ENCODE results near the gene LIPJ. TPM values are rescaled to one million over a fixed set of nuclear protein-coding genes. Genes with fewer than 3 reads are reported as not detected.
A peak's percentile ranks its signal among the peaks of the same experiment; 100 is the strongest.

Gene LIPJ
- total RNA-seq, 1 experiment from 2014 or later = not detected

DNA sequence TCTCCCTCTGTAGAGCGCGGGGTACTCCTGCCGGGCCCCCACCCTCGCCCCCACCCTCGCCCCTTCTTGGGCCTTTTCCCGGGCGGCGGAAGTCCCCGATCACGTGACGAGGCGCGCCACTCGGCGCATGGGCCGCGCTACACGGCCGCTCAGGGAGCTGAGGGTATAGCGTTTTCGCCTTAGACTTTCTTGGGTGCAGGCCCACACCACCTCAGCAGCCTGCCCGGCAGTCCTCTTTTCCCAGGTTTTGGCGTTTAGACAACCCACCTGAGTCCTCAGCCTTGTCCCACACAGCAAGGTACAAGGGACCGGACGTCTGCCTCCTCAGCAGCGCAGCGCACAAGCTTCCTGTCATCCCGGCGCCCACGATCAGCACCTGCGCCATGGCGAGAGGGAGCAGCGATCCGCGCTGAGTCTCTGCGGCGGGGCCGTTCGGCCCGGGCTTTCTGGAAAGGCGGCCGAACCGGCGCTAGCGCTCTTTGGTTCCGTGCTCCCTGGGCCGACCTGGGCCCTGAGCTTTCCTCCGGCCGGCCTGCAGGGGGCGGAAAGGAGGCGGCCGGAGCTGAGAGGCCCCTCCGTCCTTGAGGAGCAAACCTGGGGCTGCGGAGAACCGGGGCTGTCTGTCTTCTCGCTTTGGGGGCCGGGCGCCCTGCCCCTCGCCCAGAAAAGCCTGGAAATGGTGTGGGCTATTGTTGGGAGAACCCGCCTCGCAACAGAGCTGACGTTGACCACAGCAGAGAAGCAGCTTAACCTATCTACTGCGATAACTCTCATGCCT is 3.6 kb upstream of the LIPJ start, which contains the start of gene RNLS:
TSS of gene RNLS (minus strand) at position 513 of the 778 bp plus-strand sequence.
- peak; percentile 30 for DNase-seq (ENCODE audit: low read depth, low spot score)
- in situ Hi-C loops (cut with HindIII; ENCODE audit: low pct_unique_long_range_greater_than_20kb, low sequenced_read_pairs) = no loop called here

GRCh38 chr10:88583584-88583957 is 3.0 kb upstream of the LIPJ start:
- in situ Hi-C loops (cut with HindIII; ENCODE audit: low pct_unique_long_range_greater_than_20kb, low sequenced_read_pairs) = no loop called here
- DNase-seq (ENCODE audit: low read depth, low spot score) = no peak

DNA sequence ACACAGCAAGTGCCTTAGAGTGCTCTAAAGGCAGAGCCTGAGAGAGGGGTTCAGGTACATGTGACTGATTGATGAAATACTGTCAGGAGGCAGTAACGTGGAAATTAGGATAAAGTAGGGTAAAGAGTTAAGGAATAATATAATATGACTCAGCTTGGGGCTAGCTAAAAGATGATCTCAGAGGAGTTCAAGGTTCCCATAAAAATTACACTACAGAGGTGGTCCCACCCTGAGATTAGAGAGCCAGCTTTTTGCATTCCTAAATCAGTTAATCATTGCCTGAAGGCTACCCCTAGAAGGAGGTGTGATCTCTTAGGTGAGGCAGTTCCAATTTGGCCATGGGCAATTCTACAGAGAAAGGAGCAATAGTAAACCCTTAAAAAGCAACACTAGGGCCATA is 5.8 kb downstream of the LIPJ start:
- DNase-seq (ENCODE audit: low read depth, low spot score) = no peak
- in situ Hi-C loops (cut with HindIII; ENCODE audit: low pct_unique_long_range_greater_than_20kb, low sequenced_read_pairs) = no loop called here

DNA sequence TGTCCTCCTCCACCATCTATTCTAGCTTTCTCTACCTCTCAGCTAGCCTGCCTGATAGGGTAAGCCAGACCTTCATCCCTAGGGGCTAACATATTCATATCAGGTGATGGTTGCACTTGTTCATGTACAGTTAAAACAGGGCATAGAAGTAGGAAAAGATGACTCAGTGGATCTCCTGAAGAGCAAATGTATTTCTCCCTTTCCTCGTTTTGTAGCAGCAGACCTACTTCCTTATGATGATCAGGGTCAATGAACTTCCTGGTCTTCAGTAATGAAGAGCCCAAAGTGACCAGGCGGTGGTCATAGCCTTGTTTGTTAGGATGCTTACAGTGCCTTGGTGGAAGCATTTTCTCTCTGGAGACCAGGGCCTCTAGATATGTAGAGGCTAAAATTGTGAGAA is 6.3 kb downstream of the LIPJ start:
- DNase-seq (ENCODE audit: low read depth, low spot score) = no peak
- in situ Hi-C loops (cut with HindIII; ENCODE audit: low pct_unique_long_range_greater_than_20kb, low sequenced_read_pairs) = no loop called here

DNA sequence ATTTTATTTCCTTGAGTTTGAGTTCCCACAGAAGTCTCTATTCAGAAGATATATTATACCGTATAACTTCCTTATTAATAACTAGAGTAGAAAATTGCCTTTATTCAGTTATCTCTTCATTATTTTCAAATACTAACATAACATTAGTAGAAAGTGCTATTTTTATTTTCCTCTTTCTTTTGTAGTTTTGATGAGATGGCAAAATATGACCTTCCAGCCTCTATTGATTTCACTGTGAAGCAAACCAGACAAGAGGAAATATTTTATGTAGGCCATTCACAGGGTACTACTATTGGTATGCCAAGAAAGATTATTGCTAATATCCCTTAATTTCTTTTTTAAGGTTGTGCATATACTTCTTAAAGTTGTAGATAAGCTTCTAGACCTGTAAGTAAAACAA is 7.9 kb downstream of the LIPJ start:
- in situ Hi-C loops (cut with HindIII; ENCODE audit: low pct_unique_long_range_greater_than_20kb, low sequenced_read_pairs) = no loop called here
- no peak for DNase-seq (ENCODE audit: low read depth, low spot score)

GRCh38 chr10:88598055-88598454 is 11.5 kb downstream of the LIPJ start:
- in situ Hi-C loops (cut with HindIII; ENCODE audit: low pct_unique_long_range_greater_than_20kb, low sequenced_read_pairs) = no loop called here
- no peak for DNase-seq (ENCODE audit: low read depth, low spot score)

DNA sequence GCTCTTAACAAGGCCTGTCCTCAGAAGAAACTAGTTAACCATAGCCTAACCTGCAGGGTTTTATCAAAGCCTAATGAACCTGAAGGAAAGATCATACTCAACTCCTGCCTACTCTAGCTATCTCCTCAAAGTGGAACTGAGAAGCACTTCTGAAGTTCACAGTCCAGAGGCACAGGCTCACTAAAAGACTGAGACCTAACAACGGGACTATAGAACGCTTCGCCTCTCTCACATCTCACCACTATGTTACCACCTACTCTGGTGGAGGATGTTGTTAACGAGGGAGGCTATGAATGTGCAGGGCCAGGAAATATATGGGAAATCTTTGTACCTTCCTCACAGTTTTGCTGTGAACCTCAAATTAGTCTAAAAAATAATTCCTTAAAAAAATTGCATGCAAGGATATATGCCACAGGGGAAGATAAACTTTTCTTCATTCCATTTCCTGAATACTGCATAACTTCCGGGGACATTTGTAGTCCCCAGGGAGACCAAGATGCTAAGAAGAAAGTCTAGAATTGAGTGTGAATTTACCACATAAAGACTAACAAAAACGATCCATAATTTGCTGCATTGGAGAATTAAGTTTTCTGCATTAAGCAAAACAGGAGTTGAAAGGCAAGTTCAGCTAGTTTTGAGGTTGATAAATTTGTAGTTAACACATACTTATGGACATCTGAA is 21.6 kb downstream of the LIPJ start:
- no peak for DNase-seq (ENCODE audit: low read depth, low spot score)
- in situ Hi-C loops (cut with HindIII; ENCODE audit: low pct_unique_long_range_greater_than_20kb, low sequenced_read_pairs) = no loop called here

DNA sequence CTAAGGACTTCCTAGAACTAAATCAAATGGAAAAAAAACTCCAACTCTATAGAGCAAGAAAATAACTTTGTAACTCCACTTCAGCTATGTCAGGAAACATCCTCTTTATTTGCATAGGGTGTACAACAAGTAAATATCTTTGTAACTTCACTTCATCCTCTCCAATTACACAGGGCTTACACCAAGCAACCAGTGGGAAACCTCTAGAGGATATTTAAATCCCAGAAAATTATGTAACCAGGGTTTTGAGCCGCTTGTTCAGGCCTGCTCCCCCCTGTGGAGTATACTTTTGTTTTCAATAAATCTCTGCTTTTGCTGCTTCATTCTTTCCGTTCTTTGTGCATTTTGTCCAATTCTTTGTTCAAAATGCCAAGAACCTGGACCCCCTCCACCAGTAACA is 22.2 kb downstream of the LIPJ start:
- DNase-seq (ENCODE audit: low read depth, low spot score) = no peak
- in situ Hi-C loops (cut with HindIII; ENCODE audit: low pct_unique_long_range_greater_than_20kb, low sequenced_read_pairs) = no loop called here

GRCh38 chr10:88616250-88616977 is 29.9 kb downstream of the LIPJ start:
- in situ Hi-C loops (cut with HindIII; ENCODE audit: low pct_unique_long_range_greater_than_20kb, low sequenced_read_pairs) = no loop called here
- DNase-seq (ENCODE audit: low read depth, low spot score) = no peak

- in situ Hi-C loops (cut with HindIII; ENCODE audit: low pct_unique_long_range_greater_than_20kb, low sequenced_read_pairs) = no loop called here
- no peak for DNase-seq (ENCODE audit: low read depth, low spot score)
Observed at GRCh38 chr10:88617772-88618300, 31.3 kb downstream of the LIPJ start.

GRCh38 chr10:88618496-88618895 is 31.9 kb downstream of the LIPJ start:
- DNase-seq (ENCODE audit: low read depth, low spot score) = no peak
- in situ Hi-C loops (cut with HindIII; ENCODE audit: low pct_unique_long_range_greater_than_20kb, low sequenced_read_pairs) = no loop called here

DNA sequence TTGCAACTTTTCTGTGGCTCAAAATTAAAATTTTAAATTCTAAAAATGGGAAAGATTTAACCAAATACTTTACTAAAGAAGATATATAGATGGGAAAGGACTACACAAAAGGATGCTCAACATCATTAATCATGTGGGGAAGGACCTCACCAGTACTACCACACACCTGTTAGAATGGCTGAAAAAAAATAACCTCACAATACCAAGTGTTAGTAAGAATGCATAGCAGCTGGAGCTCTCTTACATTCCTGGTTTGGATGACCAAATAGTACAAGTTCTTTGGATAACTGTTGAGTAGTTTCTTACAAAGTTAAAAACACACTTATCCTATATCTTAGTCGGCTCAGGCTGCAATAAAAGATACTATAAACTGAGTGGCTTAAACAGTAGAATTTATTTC is 33.9 kb downstream of the LIPJ start:
- DNase-seq (ENCODE audit: low read depth, low spot score) = no peak
- in situ Hi-C loops (cut with HindIII; ENCODE audit: low pct_unique_long_range_greater_than_20kb, low sequenced_read_pairs) = no loop called here

- DNase-seq (ENCODE audit: low read depth, low spot score) = no peak
- in situ Hi-C loops (cut with HindIII; ENCODE audit: low pct_unique_long_range_greater_than_20kb, low sequenced_read_pairs) = no loop called here
Observed at GRCh38 chr10:88623835-88624234, 37.3 kb downstream of the LIPJ start.

GRCh38 chr10:88624840-88625239 is 38.3 kb downstream of the LIPJ start:
- DNase-seq (ENCODE audit: low read depth, low spot score) = no peak
- in situ Hi-C loops (cut with HindIII; ENCODE audit: low pct_unique_long_range_greater_than_20kb, low sequenced_read_pairs) = no loop called here

DNA sequence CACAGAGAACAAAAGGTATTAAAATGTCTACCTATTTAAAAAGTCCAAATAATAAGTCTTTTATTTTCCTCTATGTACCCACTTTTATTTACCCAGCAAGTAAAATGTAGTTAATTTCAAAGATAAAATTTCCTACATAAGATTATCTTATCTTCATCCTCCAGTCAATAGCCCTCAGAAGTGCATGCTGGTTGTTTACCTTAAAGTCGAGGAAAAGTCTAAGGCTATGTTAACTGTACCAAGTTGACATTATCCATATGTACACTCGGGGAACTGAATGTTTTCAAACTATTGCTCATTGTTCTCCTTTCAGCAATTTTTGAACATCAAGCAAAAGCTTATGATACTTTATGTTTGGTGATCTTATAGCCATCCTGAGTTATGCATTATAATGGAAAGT is 53.6 kb downstream of the LIPJ start:
- DNase-seq (ENCODE audit: low read depth, low spot score) = no peak
- in situ Hi-C loops (cut with HindIII; ENCODE audit: low pct_unique_long_range_greater_than_20kb, low sequenced_read_pairs) = no loop called here

DNA sequence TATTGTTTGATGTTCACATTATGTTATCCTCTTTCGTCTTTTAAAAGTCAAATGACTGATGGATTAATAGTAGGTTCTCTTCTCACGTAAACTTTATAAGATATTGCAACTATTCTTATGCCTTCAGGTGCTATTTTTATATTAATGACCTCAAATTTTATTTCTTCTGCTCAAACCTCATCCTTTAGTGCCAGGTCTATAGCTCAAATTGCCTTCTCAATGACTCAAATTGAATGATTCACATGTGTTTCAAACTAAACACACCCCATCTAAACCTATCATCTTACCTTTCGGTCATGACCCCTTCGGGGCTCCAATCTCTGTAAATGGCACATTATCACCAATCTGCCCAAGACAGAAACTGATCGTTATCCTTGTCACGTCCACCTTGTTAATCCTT is 55.6 kb downstream of the LIPJ start:
- DNase-seq (ENCODE audit: low read depth, low spot score) = no peak

GRCh38 chr10:88642963-88643362 is 56.4 kb downstream of the LIPJ start:
- in situ Hi-C loops (cut with HindIII; ENCODE audit: low pct_unique_long_range_greater_than_20kb, low sequenced_read_pairs) = no loop called here
- no peak for DNase-seq (ENCODE audit: low read depth, low spot score)

More for the DNA sequence above, 55.6 kb downstream of the LIPJ start:
- in situ Hi-C loops (cut with HindIII; ENCODE audit: low pct_unique_long_range_greater_than_20kb, low sequenced_read_pairs) = no loop called here

- in situ Hi-C loops (cut with HindIII; ENCODE audit: low pct_unique_long_range_greater_than_20kb, low sequenced_read_pairs) = no loop called here
Observed at GRCh38 chr10:88647061-88647615, 60.6 kb downstream of the LIPJ start.

More at GRCh38 chr10:88647061-88647615, 60.6 kb downstream of the LIPJ start:
- no peak for DNase-seq (ENCODE audit: low read depth, low spot score)

Data from SK-MEL-5 (cell line).